Fibroblast of peridontal ligament (primary cell): ENCODE results near the gene DCLK3.

Experiments used
- DNase-seq: peaks from one replicate; pipeline ENCODE4 v3.0.0-alpha.2; 2010; ENCODE audit errors: extremely low read depth

Gene DCLK3

GRCh38 chr3:36764704-36765038 lies 318 bp upstream of the DCLK3 start:
- DNase-seq = no peak

GRCh38 chr3:36762918-36763849 lies 1.2 kb downstream of the DCLK3 start:
- no peak for DNase-seq

- DNase-seq = no peak
Observed at GRCh38 chr3:36761779-36762178, 2.6 kb downstream of the DCLK3 start.

- no peak for DNase-seq
Observed at GRCh38 chr3:36756269-36756668, 8.1 kb downstream of the DCLK3 start.

GRCh38 chr3:36751326-36751725 lies 13.0 kb downstream of the DCLK3 start:
- no peak for DNase-seq

GRCh38 chr3:36750737-36751136 lies 13.6 kb downstream of the DCLK3 start:
- no peak for DNase-seq

- DNase-seq = no peak
Observed at GRCh38 chr3:36744763-36745162, 19.6 kb downstream of the DCLK3 start.

- no peak for DNase-seq
Observed at GRCh38 chr3:36743826-36744225, 20.5 kb downstream of the DCLK3 start.

GRCh38 chr3:36741285-36741684 lies 23.1 kb downstream of the DCLK3 start:
- DNase-seq = peak; percentile 24

- DNase-seq = no peak
Observed at GRCh38 chr3:36740787-36741186, 23.6 kb downstream of the DCLK3 start.

GRCh38 chr3:36738702-36739101 lies 25.7 kb downstream of the DCLK3 start:
- DNase-seq = no peak

- DNase-seq = no peak
Observed at GRCh38 chr3:36736301-36736700, 28.1 kb downstream of the DCLK3 start.

GRCh38 chr3:36734742-36735141 lies 29.6 kb downstream of the DCLK3 start:
- no peak for DNase-seq

- no peak for DNase-seq
Observed at GRCh38 chr3:36733723-36734122, 30.6 kb downstream of the DCLK3 start.

GRCh38 chr3:36733162-36733696 lies 31.1 kb downstream of the DCLK3 start:
- no peak for DNase-seq

GRCh38 chr3:36730966-36731365 lies 33.4 kb downstream of the DCLK3 start:
- DNase-seq = no peak

- DNase-seq = peak; percentile 83
Observed at GRCh38 chr3:36729204-36730056, 34.9 kb downstream of the DCLK3 start.

- peak; percentile 77 for DNase-seq
Observed at GRCh38 chr3:36714343-36715086, 49.8 kb downstream of the DCLK3 start.

- no peak for DNase-seq
Observed at GRCh38 chr3:36713904-36714303, 50.4 kb downstream of the DCLK3 start.

- DNase-seq = no peak
Observed at GRCh38 chr3:36710606-36711005, 53.7 kb downstream of the DCLK3 start.

- no peak for DNase-seq
Observed at GRCh38 chr3:36709826-36710365, 54.5 kb downstream of the DCLK3 start.

GRCh38 chr3:36709281-36709680 lies 55.1 kb downstream of the DCLK3 start:
- DNase-seq = no peak
